ENCODE results near the gene AGPAT3. TPM values are rescaled to one million over a fixed set of nuclear protein-coding genes. Genes with fewer than 3 reads are reported as not detected.

Gene AGPAT3
- total RNA-seq, 6 experiments from 2014 or later: 56.9 to 111 (median 95.3) TPM

- intact Hi-C loops (cut with DNase I): no loop called here
- no peaks in the 10 kb centered on the region for H3K36me3 ChIP-seq
- H3K4me1 ChIP-seq: peaks cover 0 to 14% (median 0%) of the 10 kb centered on the region in 4 donors
- ATAC-seq (no peak), DNase-seq (peak in 1 of 3 donors; percentile 15)
- H3K27me3 ChIP-seq: no peaks in the 10 kb centered on the region
- WGBS (ENCODE audit: insufficient coverage, low coverage, low lambda C conversion rate, missing lambda C conversion rate): 93% methylated on average over 12 of the region's 41 CpGs
- H3K9me3 ChIP-seq: no peaks in the 10 kb centered on the region
- H3K4me3 ChIP-seq: no peak overlapping the region
- no peak overlapping the region for H3K27ac ChIP-seq
- no peak for TF ChIP-seq POLR2A (IDR thresholded peaks at IDR 0.05)
- TF ChIP-seq, protein P1, sequence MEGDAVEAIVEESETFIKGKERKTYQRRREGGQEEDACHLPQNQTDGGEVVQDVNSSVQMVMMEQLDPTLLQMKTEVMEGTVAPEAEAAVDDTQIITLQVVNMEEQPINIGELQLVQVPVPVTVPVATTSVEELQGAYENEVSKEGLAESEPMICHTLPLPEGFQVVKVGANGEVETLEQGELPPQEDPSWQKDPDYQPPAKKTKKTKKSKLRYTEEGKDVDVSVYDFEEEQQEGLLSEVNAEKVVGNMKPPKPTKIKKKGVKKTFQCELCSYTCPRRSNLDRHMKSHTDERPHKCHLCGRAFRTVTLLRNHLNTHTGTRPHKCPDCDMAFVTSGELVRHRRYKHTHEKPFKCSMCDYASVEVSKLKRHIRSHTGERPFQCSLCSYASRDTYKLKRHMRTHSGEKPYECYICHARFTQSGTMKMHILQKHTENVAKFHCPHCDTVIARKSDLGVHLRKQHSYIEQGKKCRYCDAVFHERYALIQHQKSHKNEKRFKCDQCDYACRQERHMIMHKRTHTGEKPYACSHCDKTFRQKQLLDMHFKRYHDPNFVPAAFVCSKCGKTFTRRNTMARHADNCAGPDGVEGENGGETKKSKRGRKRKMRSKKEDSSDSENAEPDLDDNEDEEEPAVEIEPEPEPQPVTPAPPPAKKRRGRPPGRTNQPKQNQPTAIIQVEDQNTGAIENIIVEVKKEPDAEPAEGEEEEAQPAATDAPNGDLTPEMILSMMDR (IDR thresholded peaks at IDR 0.05): no peak
These were observed 70.0 kb downstream of the AGPAT3 start for GRCh38 chr21:43934716-43935705.

GRCh38 chr21:43935711-43936110 lies 70.7 kb downstream of the AGPAT3 start:
- no CpG with 5 or more reads among the region's 15 CpGs for WGBS (ENCODE audit: insufficient coverage, low coverage, low lambda C conversion rate, missing lambda C conversion rate)

DNA sequence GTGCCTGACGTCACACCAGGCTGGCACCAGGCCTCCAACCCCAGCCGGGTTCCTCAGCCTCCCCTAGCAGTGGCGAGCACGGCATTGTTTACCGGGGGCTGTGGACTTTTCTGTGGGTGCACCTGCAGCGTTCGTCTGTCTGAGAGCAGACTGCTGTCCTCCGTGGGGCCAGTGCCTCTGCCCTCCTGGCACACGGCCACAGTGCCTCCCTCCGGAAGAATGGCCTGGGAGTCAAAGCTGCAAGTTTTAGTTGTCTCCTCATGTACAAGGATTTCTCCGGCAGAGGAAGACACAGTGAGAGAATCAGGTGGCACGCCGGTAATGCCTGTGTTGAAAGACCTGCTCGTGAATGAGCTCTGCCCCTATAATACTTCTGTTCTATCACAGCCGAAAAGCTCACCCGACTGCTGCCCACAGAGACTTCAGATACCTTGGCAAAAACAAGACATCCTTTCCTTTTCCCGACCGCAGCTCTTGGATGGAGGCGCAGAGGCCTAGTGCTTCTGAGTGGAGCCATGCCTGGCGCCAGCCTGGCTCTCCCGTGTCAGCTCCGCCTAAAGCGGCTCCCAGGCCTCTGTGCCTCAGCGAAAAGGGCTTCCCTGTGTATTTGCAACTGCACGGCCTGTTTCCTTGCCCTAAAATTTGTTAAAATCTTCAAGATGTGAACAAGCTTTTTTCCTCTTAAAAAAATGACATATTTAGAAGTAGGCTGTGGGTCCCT lies 71.4 kb downstream of the AGPAT3 start:
- WGBS (ENCODE audit: insufficient coverage, low coverage, low lambda C conversion rate, missing lambda C conversion rate): 65% methylated on average over 14 of the region's 25 CpGs
- Histone ChIP-seq H3K27ac (no peak overlapping the region), H3K4me1 (peaks cover 0 to 21% (median 0%) of the 10 kb centered on the region in 4 donors), H3K27me3 (no peaks in the 10 kb centered on the region), H3K36me3 (no peaks in the 10 kb centered on the region), H3K9me3 (no peaks in the 10 kb centered on the region), H3K4me3 (no peak overlapping the region)
- DNase-seq (peak in 1 of 3 donors; percentile 13), ATAC-seq (no peak)
- TF ChIP-seq, protein P1 (IDR thresholded peaks at IDR 0.05): no peak
- TF ChIP-seq POLR2A (IDR thresholded peaks at IDR 0.05): no peak
- intact Hi-C loops (cut with DNase I): no loop called here

More at GRCh38 chr21:43935711-43936110, 70.7 kb downstream of the AGPAT3 start:
- intact Hi-C loops (cut with DNase I): no loop called here
- H3K4me1 ChIP-seq: peaks cover 0 to 16% (median 0%) of the 10 kb centered on the region in 4 donors
- no peaks in the 10 kb centered on the region for H3K27me3 ChIP-seq
- no peaks in the 10 kb centered on the region for H3K36me3 ChIP-seq
- H3K4me3 ChIP-seq: no peak overlapping the region
- TF ChIP-seq, protein P1 (IDR thresholded peaks at IDR 0.05): no peak
- no peak for DNase-seq
- H3K27ac ChIP-seq: no peak overlapping the region
- ATAC-seq: no peak
- H3K9me3 ChIP-seq: no peaks in the 10 kb centered on the region

- no peaks in the 10 kb centered on the region for H3K27me3 ChIP-seq
- no peak for TF ChIP-seq POLR2A (IDR thresholded peaks at IDR 0.05)
- TF ChIP-seq, protein P1 (IDR thresholded peaks at IDR 0.05): no peak
- no peaks in the 10 kb centered on the region for H3K36me3 ChIP-seq
- DNase-seq (peak in 1 of 3 donors; percentile 10), ATAC-seq (no peak)
- intact Hi-C loops (cut with DNase I): no loop called here
- H3K9me3 ChIP-seq: no peaks in the 10 kb centered on the region
- H3K4me3 ChIP-seq: no peak overlapping the region
- H3K4me1 ChIP-seq: peaks cover 0 to 21% (median 0%) of the 10 kb centered on the region in 4 donors
- 85% methylated on average over 7 of the region's 12 CpGs for WGBS (ENCODE audit: insufficient coverage, low coverage, low lambda C conversion rate, missing lambda C conversion rate)
- no peak overlapping the region for H3K27ac ChIP-seq
These were observed 72.2 kb downstream of the AGPAT3 start for GRCh38 chr21:43937051-43937832.

All from right lobe of liver (tissue), 6 donors.